BLaER1 treated with 17β-estradiol and CSF1 and Interleukin-3, amounts not matched to agents 10 nM and 100 nM (cell line): ENCODE results near the gene BHLHA15.
A peak's percentile ranks its signal among the peaks of the same experiment; 100 is the strongest.

Source experiments
- H3K27ac ChIP-seq, 11 experiments: shearing (Covaris generic); formaldehyde crosslinking; 2 replicates each; pipeline ENCODE4 v1.8.1; 2022
- H3K27me3 ChIP-seq, 11 experiments: shearing (Covaris generic); formaldehyde crosslinking; 2 replicates each; pipeline ENCODE4 v1.8.1; 2022
- H3K36me3 ChIP-seq, 11 experiments: shearing (Covaris generic); formaldehyde crosslinking; 2 replicates each; pipeline ENCODE4 v1.8.1; 2022
- H3K4me1 ChIP-seq, 10 experiments: shearing (Covaris generic); formaldehyde crosslinking; 2 replicates each; pipeline ENCODE4 v1.8.1; 2022
- H3K4me2 ChIP-seq, 11 experiments: shearing (Covaris generic); formaldehyde crosslinking; 2 replicates each; pipeline ENCODE4 v1.8.1; 2022
- H3K4me3 ChIP-seq, 10 experiments: shearing (Covaris generic); formaldehyde crosslinking; 2 replicates each; pipeline ENCODE4 v1.8.1; 2022
- H3K9ac ChIP-seq, 11 experiments: shearing (Covaris generic); formaldehyde crosslinking; 2 replicates each; pipeline ENCODE4 v1.8.1; 2022
- H3K9me3 ChIP-seq, 11 experiments: shearing (Covaris generic); formaldehyde crosslinking; replicated peaks in 1 of 11; 2 replicates each; pipeline ENCODE4 v1.8.1; 2022
- H4K20me1 ChIP-seq, 11 experiments: shearing (Covaris generic); formaldehyde crosslinking; 2 replicates each; pipeline ENCODE4 v1.8.1; 2022
- Cebpa-rat ChIP-seq, 11 experiments: shearing (Covaris generic); IDR thresholded peaks; 2 replicates each; pipeline ENCODE4 v1.8.1; 2022

Gene BHLHA15

GRCh38 chr7:98223898-98224700 is 12.9 kb downstream of the BHLHA15 start:
- Histone ChIP-seq H3K9ac (no peak overlapping the region), H3K4me3 (no peak overlapping the region), H3K9me3 (no peaks in the 10 kb centered on the region), H3K27me3 (no peaks in the 10 kb centered on the region), H3K36me3 (peaks cover 0 to 89% (median 21%) of the 10 kb centered on the region in 11 experiments; a peak in 14 of 22 replicates), H4K20me1 (peaks cover 0 to 45% (median 4%) of the 10 kb centered on the region in 11 experiments; a peak in 14 of 22 replicates), H3K4me2 (peak overlapping the region in 9 of 11 experiments; percentile 18 to 76 (median 61); a peak in 17 of 22 replicates), H3K27ac (no peak overlapping the region), H3K4me1 (peaks cover 0 to 42% (median 28%) of the 10 kb centered on the region in 10 experiments; a peak in 17 of 20 replicates)
- no peak for TF ChIP-seq Cebpa-rat (IDR thresholded peaks at IDR 0.05)

GRCh38 chr7:98224701-98225181 is 13.5 kb downstream of the BHLHA15 start:
- H3K9ac ChIP-seq = no peak overlapping the region
- H3K4me1 ChIP-seq = peaks cover 0 to 44% (median 35%) of the 10 kb centered on the region in 10 experiments; a peak in 17 of 20 replicates
- no peak overlapping the region for H3K4me2 ChIP-seq
- H3K36me3 ChIP-seq = peaks cover 0 to 89% (median 21%) of the 10 kb centered on the region in 11 experiments; a peak in 14 of 22 replicates
- no peak for TF ChIP-seq Cebpa-rat (IDR thresholded peaks at IDR 0.05)
- no peaks in the 10 kb centered on the region for H3K9me3 ChIP-seq
- no peak overlapping the region for H3K4me3 ChIP-seq
- no peaks in the 10 kb centered on the region for H3K27me3 ChIP-seq
- peaks cover 0 to 47% (median 8%) of the 10 kb centered on the region in 11 experiments; a peak in 14 of 22 replicates for H4K20me1 ChIP-seq
- H3K27ac ChIP-seq = no peak overlapping the region

DNA sequence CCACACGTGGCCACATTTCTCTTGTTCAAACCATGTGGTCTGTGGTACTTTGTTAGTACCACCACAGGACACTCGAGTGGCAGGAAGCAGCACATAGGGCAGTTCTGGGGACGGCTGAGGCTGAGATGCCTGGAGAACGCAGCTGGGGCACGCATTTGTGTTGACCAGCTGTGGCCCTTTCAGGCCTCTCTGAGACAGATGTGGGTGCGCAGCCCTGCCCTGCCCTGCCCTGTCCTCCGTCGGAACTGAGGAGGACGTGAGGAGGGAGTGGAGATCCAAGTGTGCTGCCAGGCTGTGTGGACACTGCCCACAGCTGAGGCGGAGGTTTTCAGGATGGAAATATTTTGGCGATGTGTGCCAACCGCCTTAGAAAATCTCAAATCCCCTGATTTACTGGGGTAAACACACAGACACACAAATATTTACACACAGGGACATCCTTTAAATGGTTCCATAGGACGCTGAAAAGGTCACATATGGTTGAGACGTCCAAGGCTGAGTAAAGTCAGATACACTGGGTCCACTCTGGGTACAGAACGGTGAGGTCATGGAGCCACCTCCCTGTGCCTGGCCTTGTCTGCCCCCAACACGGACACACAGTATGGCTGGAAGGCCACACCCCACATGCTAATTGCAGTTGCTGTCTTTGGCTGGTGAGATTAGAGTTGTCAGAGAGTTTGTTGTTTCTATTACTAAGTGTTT is 14.8 kb downstream of the BHLHA15 start:
- peaks cover 0 to 91% (median 21%) of the 10 kb centered on the region in 11 experiments; a peak in 14 of 22 replicates for H3K36me3 ChIP-seq
- TF ChIP-seq Cebpa-rat (IDR thresholded peaks at IDR 0.05) = no peak
- no peak overlapping the region for H3K9ac ChIP-seq
- no peaks in the 10 kb centered on the region for H3K9me3 ChIP-seq
- no peak overlapping the region for H3K27ac ChIP-seq
- peaks cover 0 to 50% (median 38%) of the 10 kb centered on the region in 10 experiments; a peak in 17 of 20 replicates for H3K4me1 ChIP-seq
- no peak overlapping the region for H3K4me3 ChIP-seq
- H4K20me1 ChIP-seq = peaks cover 0 to 61% (median 16%) of the 10 kb centered on the region in 11 experiments; a peak in 13 of 22 replicates
- no peaks in the 10 kb centered on the region for H3K27me3 ChIP-seq
- no peak overlapping the region for H3K4me2 ChIP-seq

DNA sequence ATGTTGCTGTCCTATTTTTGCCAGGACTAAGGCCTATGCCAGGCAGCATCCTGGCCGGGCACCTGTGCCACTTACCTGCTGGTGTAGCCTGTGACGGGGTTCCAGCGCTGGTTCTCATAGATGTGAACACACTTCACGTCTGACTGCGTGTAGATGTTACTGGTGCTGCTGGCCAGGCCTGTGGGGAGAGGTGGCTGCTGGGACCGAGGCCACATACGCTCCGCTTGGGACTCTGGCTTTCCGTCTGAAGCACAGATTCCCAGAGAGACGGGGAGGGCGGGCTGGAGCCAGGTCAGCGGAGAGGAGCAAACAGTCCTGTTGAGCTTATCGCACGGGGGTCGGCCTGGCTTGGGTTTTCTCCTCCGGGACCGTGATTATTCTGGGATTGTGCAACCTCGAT is 16.7 kb downstream of the BHLHA15 start:
- Histone ChIP-seq H3K27ac (no peak overlapping the region; a peak in 1 of 22 replicates), H3K9me3 (no peaks in the 10 kb centered on the region), H3K27me3 (no peaks in the 10 kb centered on the region), H3K36me3 (peaks cover 0 to 75% (median 8%) of the 10 kb centered on the region in 11 experiments; a peak in 11 of 22 replicates), H4K20me1 (peaks cover 0 to 55% (median 16%) of the 10 kb centered on the region in 11 experiments; a peak in 13 of 22 replicates), H3K4me1 (peaks cover 11 to 58% (median 49%) of the 10 kb centered on the region in 10 experiments), H3K9ac (peak overlapping the region in 3 of 11 experiments; percentile 11 to 28 (median 18); a peak in 1 of 22 replicates), H3K4me2 (peak overlapping the region in 8 of 11 experiments; percentile 39 to 78 (median 74); a peak in 14 of 22 replicates), H3K4me3 (no peak overlapping the region)
- no peak; a peak in 1 of 22 replicates for TF ChIP-seq Cebpa-rat (IDR thresholded peaks at IDR 0.05)

DNA sequence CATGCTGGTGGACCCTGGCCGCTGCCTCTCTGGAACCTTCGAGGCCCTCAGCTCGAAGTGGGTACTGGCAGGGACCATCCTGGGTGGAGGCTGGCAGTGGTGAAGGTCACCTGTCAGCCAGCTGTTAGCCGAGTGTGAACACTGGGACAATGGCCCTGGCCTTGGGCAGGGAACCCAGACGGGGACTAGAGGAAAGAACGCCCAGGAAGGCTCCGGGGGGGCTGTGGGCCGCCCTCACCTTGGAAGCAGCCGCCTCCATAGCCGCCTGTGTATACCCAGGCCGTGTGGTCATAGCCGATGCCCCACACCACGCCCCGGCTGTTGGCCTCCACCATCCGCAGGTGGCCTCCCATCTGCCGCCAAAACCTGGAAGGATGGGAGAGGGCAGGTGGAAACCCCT is 17.6 kb downstream of the BHLHA15 start:
- no peak overlapping the region for H3K4me3 ChIP-seq
- H3K27ac ChIP-seq = no peak overlapping the region
- peaks cover 11 to 59% (median 49%) of the 10 kb centered on the region in 10 experiments for H3K4me1 ChIP-seq
- H3K9ac ChIP-seq = peak overlapping the region in 4 of 11 experiments; percentile 11 to 35 (median 23); a peak in 2 of 22 replicates
- TF ChIP-seq Cebpa-rat (IDR thresholded peaks at IDR 0.05) = no peak
- H3K36me3 ChIP-seq = peaks cover 0 to 84% (median 8%) of the 10 kb centered on the region in 11 experiments; a peak in 11 of 22 replicates
- no peaks in the 10 kb centered on the region for H3K9me3 ChIP-seq
- H3K4me2 ChIP-seq = peak overlapping the region in 9 of 11 experiments; percentile 15 to 78 (median 73); a peak in 17 of 22 replicates
- H4K20me1 ChIP-seq = peaks cover 0 to 60% (median 16%) of the 10 kb centered on the region in 11 experiments; a peak in 13 of 22 replicates
- no peaks in the 10 kb centered on the region for H3K27me3 ChIP-seq

DNA sequence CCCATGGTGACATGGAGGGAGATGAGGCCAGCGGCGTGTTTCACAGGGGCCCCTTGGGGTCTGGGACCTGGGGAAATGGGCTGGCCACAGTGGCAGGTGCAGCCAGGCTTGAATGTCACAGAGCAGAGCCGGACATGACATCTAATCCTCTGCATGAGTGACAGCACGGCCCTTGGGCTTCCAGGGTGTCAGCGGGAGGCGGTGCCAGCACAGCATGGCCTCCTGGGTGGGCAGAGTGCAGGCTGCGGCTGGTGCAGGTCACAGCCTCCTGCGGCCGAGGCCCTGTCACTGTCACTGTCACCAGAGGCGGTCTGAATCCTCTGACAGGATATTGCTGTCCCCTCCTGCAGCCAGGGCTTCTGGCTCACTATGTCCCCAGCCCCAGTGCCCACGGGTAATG is 18.2 kb downstream of the BHLHA15 start:
- H3K27ac ChIP-seq = no peak overlapping the region
- peak overlapping the region in 2 of 11 experiments; percentile 18 to 28; a peak in 3 of 22 replicates for H3K9ac ChIP-seq
- H3K36me3 ChIP-seq = peaks cover 0 to 83% (median 8%) of the 10 kb centered on the region in 11 experiments; a peak in 11 of 22 replicates
- no peaks in the 10 kb centered on the region for H3K27me3 ChIP-seq
- no peak overlapping the region for H3K4me3 ChIP-seq
- peaks cover 0 to 53% (median 16%) of the 10 kb centered on the region in 11 experiments; a peak in 13 of 22 replicates for H4K20me1 ChIP-seq
- H3K4me2 ChIP-seq = peak overlapping the region in 9 of 11 experiments; percentile 21 to 78 (median 73); a peak in 17 of 22 replicates
- H3K4me1 ChIP-seq = peaks cover 11 to 54% (median 42%) of the 10 kb centered on the region in 10 experiments
- H3K9me3 ChIP-seq = no peaks in the 10 kb centered on the region
- no peak for TF ChIP-seq Cebpa-rat (IDR thresholded peaks at IDR 0.05)

DNA sequence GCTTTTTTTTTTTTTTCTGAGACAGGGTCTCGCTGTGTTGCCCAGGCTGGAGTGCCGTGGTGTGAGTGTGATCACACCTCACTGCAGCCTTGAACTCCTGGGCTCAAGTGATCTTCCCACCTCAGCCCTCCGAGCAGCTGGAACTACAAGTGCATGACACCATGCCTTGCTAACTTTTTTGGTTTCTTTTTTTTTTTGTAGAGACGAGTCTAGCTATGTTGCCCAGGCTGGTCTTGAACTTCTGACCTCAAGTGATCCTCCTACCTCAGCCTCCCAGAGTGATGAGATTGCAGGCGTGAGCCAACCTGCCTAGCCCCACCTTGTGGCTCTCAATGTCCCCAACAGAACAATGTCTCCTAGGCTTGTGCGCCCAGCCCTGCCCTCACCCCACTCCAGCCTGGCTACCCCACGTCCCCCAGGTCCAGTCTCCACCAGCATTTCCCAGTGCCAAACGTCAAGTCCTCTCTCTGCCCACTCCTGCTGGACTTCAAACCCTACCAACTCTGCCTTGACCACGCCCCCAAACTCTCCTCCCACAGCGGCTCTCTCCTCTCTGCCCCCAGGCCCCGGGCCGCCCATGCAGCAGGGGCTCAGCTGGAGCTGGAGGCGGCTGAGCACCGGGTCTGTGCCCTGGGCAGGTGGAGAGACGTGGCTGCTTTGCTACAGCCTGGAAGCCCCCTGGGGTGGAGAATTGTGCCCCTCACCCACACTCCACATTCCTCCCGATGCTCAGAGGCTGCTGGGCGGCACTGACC is 18.9 kb downstream of the BHLHA15 start:
- peaks cover 11 to 53% (median 41%) of the 10 kb centered on the region in 10 experiments for H3K4me1 ChIP-seq
- peaks cover 0 to 78% (median 8%) of the 10 kb centered on the region in 11 experiments; a peak in 11 of 22 replicates for H3K36me3 ChIP-seq
- H3K4me3 ChIP-seq = no peak overlapping the region
- no peaks in the 10 kb centered on the region for H3K9me3 ChIP-seq
- no peaks in the 10 kb centered on the region for H3K27me3 ChIP-seq
- no peak overlapping the region for H3K9ac ChIP-seq
- no peak overlapping the region for H3K27ac ChIP-seq
- H3K4me2 ChIP-seq = peak overlapping the region in 8 of 11 experiments; percentile 39 to 78 (median 74); a peak in 16 of 22 replicates
- H4K20me1 ChIP-seq = peaks cover 0 to 51% (median 16%) of the 10 kb centered on the region in 11 experiments; a peak in 13 of 22 replicates
- no peak for TF ChIP-seq Cebpa-rat (IDR thresholded peaks at IDR 0.05)
